ENCODE results near the gene WNK1. TPM values are rescaled to one million over a fixed set of nuclear protein-coding genes. Genes with fewer than 3 reads are reported as not detected.

The WNK1 gene
- total and polyA plus RNA-seq, 7 donors: 40.7 to 272 (median 230) TPM

- no peak for TF ChIP-seq CTCF (IDR thresholded peaks at IDR 0.05)
- ATAC-seq: no peak
- Histone ChIP-seq H3K27me3 (ENCODE audit: insufficient read depth in 3 of 3, low read length in 2 of 3) (no peaks in the 10 kb centered on the region), H3K4me3 (no peak overlapping the region), H3K36me3 (ENCODE audit: insufficient read depth in 1 of 2, low read depth in 1 of 2) (peaks cover 0 to 96% of the 10 kb centered on the region in 2 donors), H3K9me3 (no peaks in the 10 kb centered on the region), H3K27ac (no peak overlapping the region), H3K4me1 (peaks cover 14% of the 10 kb centered on the region)
- intact Hi-C loops (cut with DNase I): no loop called here
- no peak for DNase-seq
Measured at GRCh38 chr12:894226-894625, 141.8 kb downstream of the WNK1 start.

GRCh38 chr12:896031-896430 lies 143.7 kb downstream of the WNK1 start:
- no peak overlapping the region for H3K4me3 ChIP-seq
- H3K36me3 ChIP-seq (ENCODE audit: insufficient read depth in 1 of 2, low read depth in 1 of 2): peaks cover 4 to 96% of the 10 kb centered on the region in 2 donors
- 42 to 61% (median 46%) methylated on average over 4 of the region's 4 CpGs for WGBS, 3 donors
- no peaks in the 10 kb centered on the region for H3K9me3 ChIP-seq
- H3K27me3 ChIP-seq (ENCODE audit: insufficient read depth in 3 of 3, low read length in 2 of 3): no peaks in the 10 kb centered on the region
- DNase-seq: no peak
- peaks cover 14% of the 10 kb centered on the region for H3K4me1 ChIP-seq
- intact Hi-C loops (cut with DNase I): no loop called here
- TF ChIP-seq CTCF (IDR thresholded peaks at IDR 0.05): no peak
- ATAC-seq: peak; percentile 41 to 64 (median 58)
- peak overlapping the region; percentile 15 for H3K27ac ChIP-seq

- TF ChIP-seq CTCF (IDR thresholded peaks at IDR 0.05): no peak
- intact Hi-C loops (cut with DNase I): no loop called here
- peaks cover 14% of the 10 kb centered on the region for H3K4me1 ChIP-seq
- DNase-seq (no peak), ATAC-seq (no peak)
- 40 to 66% (median 43%) methylated on average over 4 of the region's 4 CpGs for WGBS, 3 donors
- H3K27ac ChIP-seq: no peak overlapping the region
- H3K27me3 ChIP-seq (ENCODE audit: insufficient read depth in 3 of 3, low read length in 2 of 3): no peaks in the 10 kb centered on the region
- H3K36me3 ChIP-seq (ENCODE audit: insufficient read depth in 1 of 2, low read depth in 1 of 2): peaks cover 4 to 96% of the 10 kb centered on the region in 2 donors
- no peak overlapping the region for H3K4me3 ChIP-seq
- H3K9me3 ChIP-seq: no peaks in the 10 kb centered on the region
Measured at GRCh38 chr12:897386-897785, 145.0 kb downstream of the WNK1 start.

GRCh38 chr12:902581-902980 lies 150.2 kb downstream of the WNK1 start:
- Histone ChIP-seq H3K27me3 (ENCODE audit: insufficient read depth in 3 of 3, low read length in 2 of 3) (no peaks in the 10 kb centered on the region), H3K27ac (no peak overlapping the region), H3K4me3 (no peak overlapping the region), H3K9me3 (no peaks in the 10 kb centered on the region), H3K4me1 (peaks cover 2% of the 10 kb centered on the region), H3K36me3 (ENCODE audit: insufficient read depth in 1 of 2, low read depth in 1 of 2) (peaks cover 18 to 98% of the 10 kb centered on the region in 2 donors)
- ATAC-seq (no peak), DNase-seq (no peak)
- no peak for TF ChIP-seq CTCF (IDR thresholded peaks at IDR 0.05)
- WGBS, 3 donors: 76 to 81% (median 81%) methylated on average over 3 of the region's 3 CpGs
- intact Hi-C loops (cut with DNase I): no loop called here

GRCh38 chr12:903055-903454 lies 150.7 kb downstream of the WNK1 start:
- DNase-seq (no peak), ATAC-seq (no peak)
- WGBS, 3 donors: 65 to 73% (median 70%) methylated on average over 5 of the region's 5 CpGs
- H3K27me3 ChIP-seq (ENCODE audit: insufficient read depth in 3 of 3, low read length in 2 of 3): no peaks in the 10 kb centered on the region
- peaks cover 18 to 98% of the 10 kb centered on the region in 2 donors for H3K36me3 ChIP-seq (ENCODE audit: insufficient read depth in 1 of 2, low read depth in 1 of 2)
- no peak overlapping the region for H3K27ac ChIP-seq
- H3K4me3 ChIP-seq: no peak overlapping the region
- no peaks in the 10 kb centered on the region for H3K9me3 ChIP-seq
- peaks cover 2% of the 10 kb centered on the region for H3K4me1 ChIP-seq
- no peak for TF ChIP-seq CTCF (IDR thresholded peaks at IDR 0.05)
- intact Hi-C loops (cut with DNase I): no loop called here
